Measurements from ENCODE around the gene OR4K13. TPM values are rescaled to one million over a fixed set of nuclear protein-coding genes. Genes with fewer than 3 reads are reported as not detected.

OR4K13 gene, protein sequence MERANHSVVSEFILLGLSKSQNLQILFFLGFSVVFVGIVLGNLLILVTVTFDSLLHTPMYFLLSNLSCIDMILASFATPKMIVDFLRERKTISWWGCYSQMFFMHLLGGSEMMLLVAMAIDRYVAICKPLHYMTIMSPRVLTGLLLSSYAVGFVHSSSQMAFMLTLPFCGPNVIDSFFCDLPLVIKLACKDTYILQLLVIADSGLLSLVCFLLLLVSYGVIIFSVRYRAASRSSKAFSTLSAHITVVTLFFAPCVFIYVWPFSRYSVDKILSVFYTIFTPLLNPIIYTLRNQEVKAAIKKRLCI
- not detected for total RNA-seq
- long read RNA-seq, donor 1 = 0 reads
- long read RNA-seq, donor 2 = 0 reads

DNA sequence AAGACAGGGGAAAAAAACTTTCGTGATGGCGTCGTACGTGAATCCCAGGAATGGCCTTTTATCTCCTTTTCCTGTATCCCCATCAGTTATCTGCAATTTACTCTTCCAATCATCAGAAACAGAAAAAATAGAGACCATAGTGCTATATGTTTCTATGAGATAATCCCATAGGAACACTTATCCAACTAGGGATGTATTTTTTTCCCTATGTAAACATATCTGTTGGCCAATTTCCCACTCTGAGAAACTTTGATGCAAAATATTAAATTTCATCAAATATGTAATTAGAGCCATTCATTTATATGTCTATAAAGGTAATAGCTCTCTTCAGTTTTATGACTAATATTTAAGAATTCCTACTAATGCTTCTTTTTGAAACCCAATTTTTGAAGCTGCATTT lies at the start of gene OR4K13:
Gene OR4K13 (minus strand): TSS at position 101 of the 400 bp plus-strand sequence. CDS start 1,280 bp downstream, outside the sequence.
- DNase-seq (ENCODE audit: low spot score) = no peak
- intact Hi-C loops (cut with DNase I) = no loop called here

DNA sequence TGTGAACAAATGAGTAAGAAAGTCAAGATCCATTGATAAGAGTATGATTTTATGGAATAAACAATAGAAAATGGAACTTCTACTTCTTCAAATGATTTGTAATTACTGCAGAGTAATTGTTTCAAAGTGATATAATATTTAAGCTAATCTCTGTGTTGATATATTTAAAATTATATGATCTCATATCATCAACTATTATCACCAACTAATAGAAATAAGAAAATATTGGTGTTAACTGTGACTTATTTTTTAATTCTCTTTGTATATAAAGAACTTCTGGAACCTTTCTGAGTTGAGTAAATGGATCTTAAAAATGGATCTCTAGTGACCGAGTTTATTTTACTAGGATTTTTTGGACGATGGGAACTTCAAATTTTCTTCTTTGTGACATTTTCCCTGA lies 23.9 kb upstream of the OR4K13 start, which contains the start of gene OR4L1:
Gene OR4L1 (plus strand): TSS at position 301 of the 400 bp plus-strand sequence. CDS start 0 bp downstream, at position 301.
- intact Hi-C loops (cut with DNase I) = no loop called here

DNA sequence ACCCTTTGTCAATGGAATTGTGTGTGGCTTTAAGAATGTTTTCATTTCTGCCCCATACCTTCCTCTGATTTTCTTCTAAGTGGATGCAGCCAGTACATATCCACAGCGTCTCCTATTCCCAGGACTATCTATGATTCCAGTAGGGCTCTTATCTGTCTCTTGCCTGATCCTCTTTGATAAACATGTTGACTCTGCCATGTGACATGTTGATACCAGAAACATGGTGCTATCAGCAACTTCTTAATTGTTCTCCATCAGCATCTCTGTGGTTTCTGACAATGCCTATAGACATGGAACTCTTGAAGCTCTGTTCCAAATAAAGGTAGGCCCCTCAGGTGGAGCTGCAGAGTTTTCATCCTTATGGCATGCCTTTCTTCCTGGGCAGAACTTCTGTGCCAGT lies 12.4 kb upstream of the OR4K13 start:
- DNase-seq (ENCODE audit: low spot score) = no peak
- intact Hi-C loops (cut with DNase I) = no loop called here

More for the DNA sequence above, 23.9 kb upstream of the OR4K13 start, which contains the start of gene OR4L1:
- no peak for DNase-seq (ENCODE audit: low spot score)

DNA sequence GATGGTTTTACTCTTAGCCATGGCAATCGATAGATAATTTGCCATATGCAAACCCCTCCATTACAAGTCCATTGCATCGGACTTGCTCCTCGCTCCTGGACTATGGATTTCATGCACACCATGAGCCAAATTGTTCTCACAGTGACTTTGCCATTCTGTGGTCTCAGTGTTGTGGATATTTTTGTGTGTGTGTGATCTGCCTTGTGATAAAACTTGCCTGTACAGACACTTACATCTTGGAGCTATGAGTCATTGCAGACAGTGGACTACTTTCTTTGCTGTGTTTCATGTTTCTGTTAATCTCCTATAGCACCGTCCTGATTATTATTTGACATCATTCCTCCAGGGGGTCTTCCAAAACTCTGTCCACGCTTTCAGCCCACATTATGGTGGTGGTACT lies 8.4 kb upstream of the OR4K13 start:
- intact Hi-C loops (cut with DNase I) = no loop called here
- no peak for DNase-seq (ENCODE audit: low spot score)

DNA sequence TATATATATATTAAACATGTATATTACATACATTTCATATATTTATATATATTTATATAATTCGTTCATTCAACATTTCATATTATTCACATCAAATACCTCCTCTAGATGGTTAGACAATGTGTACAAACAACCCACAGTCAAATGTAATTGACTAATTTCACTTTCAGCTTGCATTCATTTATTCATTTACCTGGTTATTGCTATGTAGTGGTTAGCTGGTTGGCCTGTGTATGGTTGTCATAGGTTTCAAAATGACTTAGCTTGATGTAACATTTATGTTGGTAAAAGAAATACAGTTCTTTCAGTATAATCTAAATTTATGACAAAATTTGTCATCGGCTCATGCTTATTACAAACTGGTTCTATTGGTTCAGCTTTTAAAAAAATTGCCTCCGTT lies 389 bp downstream of the OR4K13 start:
- intact Hi-C loops (cut with DNase I) = no loop called here

DNA sequence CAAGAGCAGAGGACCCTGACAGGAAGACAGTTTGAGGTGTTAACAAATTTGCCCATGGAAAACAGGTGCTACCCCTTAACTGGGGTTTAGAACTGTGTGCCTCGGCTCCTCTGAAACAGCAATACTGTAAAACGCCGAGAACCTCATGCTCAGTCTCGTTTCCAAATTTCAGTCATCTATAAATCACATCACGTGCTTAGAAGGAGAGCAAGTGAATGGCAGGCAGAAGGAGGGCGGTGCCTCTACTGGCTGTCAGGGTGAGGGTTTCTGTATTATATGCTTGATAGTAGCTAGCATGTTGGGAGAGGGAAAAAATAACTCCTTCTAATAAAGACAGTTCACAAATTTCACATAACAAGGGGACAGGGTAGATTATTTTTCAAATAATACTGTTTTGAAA lies 4.8 kb downstream of the OR4K13 start:
- DNase-seq (ENCODE audit: low spot score) = no peak
- intact Hi-C loops (cut with DNase I) = no loop called here

More for the DNA sequence above, 389 bp downstream of the OR4K13 start:
- no peak for DNase-seq (ENCODE audit: low spot score)

DNA sequence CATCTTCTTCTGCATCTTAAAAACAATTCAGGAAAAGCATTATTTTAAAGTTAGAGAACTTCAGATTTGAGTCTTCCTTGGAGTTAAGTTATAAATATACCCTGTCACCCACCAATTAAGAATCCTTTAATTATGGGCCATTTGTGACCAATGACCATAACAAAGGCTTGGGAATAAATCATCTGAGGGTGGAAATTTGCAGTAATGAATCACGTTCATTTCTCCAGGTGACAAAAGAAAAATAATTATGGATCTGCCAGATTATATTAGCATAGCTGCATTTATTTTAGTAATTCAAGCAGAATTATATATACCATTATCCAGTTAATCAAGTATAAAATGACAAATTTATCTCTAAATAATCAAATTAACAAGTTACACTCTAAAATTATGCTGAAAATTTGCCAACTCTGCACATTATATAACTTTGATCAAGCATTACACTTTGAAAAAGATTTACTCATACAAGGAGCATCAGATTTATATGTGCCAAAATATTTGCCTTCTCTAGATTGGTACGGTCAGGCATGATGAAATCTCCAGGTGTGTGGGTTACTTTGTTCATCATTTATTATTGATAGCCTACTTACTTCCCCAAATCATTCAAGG lies 16.5 kb downstream of the OR4K13 start, which contains the start of gene OR4K14:
Gene OR4K14 (minus strand): TSS at position 51 of the 609 bp plus-strand sequence. CDS start 4,114 bp downstream, outside the sequence.
- no peak for DNase-seq (ENCODE audit: low spot score)
- intact Hi-C loops (cut with DNase I) = loop anchor here in 1 of 2 donors (10.0 kb wide), 1 partner anchor 1445 kb away; no protein-coding TSS in a partner anchor

DNA sequence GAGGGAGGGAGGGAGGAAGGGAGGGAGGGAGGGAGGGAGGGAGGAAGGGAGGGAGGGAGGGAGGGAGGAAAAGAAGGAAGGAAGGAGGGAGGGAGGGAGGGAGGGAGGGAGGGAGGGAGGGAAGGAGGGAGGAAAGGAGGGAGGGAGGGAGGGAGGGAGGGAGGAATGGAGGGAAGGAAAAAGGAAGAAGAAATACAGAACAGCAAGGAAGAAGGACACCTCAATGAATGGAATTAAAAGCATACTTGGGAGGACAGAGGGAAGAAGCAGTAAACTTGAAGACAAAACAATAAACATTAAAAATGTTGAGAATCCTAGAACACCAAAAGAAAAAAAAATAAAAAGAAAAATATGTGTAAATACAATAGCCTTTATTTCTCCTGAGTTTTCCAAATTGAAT lies 27.7 kb downstream of the OR4K13 start:
- no peak for DNase-seq (ENCODE audit: low spot score)
- intact Hi-C loops (cut with DNase I) = no loop called here

DNA sequence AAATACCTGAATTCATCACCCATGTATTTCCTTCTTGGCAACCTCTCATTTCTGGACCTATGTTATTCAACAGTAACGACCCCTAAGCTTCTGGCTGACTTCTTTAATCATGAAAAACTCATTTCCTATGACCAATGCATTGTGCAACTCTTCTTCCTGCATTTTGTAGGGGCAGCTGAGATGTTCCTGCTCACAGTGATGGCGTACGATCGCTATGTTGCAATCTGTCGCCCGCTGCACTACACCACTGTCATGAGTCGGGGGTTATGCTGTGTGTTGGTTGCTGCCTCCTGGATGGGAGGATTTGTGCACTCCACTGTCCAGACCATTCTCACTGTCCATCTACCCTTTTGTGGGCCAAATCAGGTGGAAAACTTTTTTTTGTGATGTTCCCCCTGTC lies 33.5 kb downstream of the OR4K13 start:
- intact Hi-C loops (cut with DNase I) = no loop called here
- DNase-seq (ENCODE audit: low spot score) = no peak

DNA sequence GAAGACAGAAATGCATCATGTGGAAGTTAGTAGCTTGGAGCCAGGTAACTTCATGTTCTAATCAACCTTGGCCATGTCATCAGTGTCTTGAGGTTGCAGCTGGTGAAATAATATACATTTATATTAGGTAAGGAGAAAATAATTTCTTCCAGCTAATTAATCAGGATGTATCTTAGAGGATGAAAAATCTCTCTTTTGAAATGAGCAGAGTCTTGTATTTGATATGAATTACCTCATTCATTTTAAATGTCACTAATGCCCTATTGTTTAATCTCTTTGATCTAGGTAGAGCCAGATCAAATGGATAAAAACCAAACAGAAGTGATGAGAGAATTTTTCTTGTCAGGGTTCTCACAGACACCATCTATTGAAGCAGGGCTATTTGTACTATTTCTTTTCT lies 34.0 kb downstream of the OR4K13 start, which contains the start of gene OR4Q2:
Gene OR4Q2 (plus strand): TSS at position 301 of the 400 bp plus-strand sequence.
- no peak for DNase-seq (ENCODE audit: low spot score)
- intact Hi-C loops (cut with DNase I) = no loop called here

DNA sequence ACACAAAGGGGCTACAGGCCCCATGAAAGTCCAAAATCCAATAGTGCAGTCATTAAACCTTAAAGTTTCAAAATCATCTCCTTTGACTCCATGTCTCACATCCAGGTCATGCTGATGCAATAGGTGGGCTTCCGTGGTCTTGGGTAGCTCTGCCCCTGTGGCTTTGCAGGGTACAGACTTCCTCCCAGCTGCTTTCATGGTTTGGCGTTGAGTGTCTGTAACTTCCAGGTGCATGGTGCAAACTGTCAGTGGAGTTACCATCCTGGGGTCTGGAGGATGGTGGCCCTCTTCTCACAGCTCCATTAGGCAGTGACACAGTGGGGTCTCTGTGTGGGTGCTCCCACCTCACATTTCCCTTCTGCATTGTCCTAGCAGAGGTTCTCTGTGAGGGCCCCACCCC lies 42.4 kb downstream of the OR4K13 start:
- DNase-seq (ENCODE audit: low spot score) = no peak
- intact Hi-C loops (cut with DNase I) = no loop called here

Other genes with a start within 250 kb of the OR4K13 start
- gene OR4N2, start 232.3 kb downstream of the OR4K13 start, total RNA-seq = not detected
- gene OR4K2, start 160.9 kb downstream of the OR4K13 start, total RNA-seq = not detected
- gene OR4K5, start 115.4 kb downstream of the OR4K13 start, total RNA-seq = not detected
- gene OR4K1, start 105.1 kb downstream of the OR4K13 start, total RNA-seq = not detected
- gene OR4K15, start 60.4 kb downstream of the OR4K13 start, total RNA-seq = not detected
- gene OR4Q2, start 33.9 kb downstream of the OR4K13 start, total RNA-seq = not detected
- not detected for gene OR4K14, start 16.7 kb downstream of the OR4K13 start, total RNA-seq
- not detected for gene OR4L1, start 24.0 kb upstream of the OR4K13 start, total RNA-seq
- not detected for gene OR4K17, start 74.7 kb upstream of the OR4K13 start, total RNA-seq
- gene OR4N5, start 102.8 kb upstream of the OR4K13 start, total RNA-seq = not detected
- gene OR11G2, start 154.9 kb upstream of the OR4K13 start, total RNA-seq = not detected
- not detected for gene OR11H6, start 187.7 kb upstream of the OR4K13 start, total RNA-seq
- not detected for gene OR11H7, start 192.9 kb upstream of the OR4K13 start, total RNA-seq
- not detected for gene OR11H4, start 203.2 kb upstream of the OR4K13 start, total RNA-seq